GM04503 (cell line): ENCODE data around the gene OR8J3.
"Not testable (repeated sequence)": the region's sequence is repeated elsewhere in the genome, so short reads cannot be mapped to it uniquely, and the experiment has no call there.

ENCODE experiments used
- DNase-seq: peaks from one replicate; pipeline ENCODE4 v3.0.0-alpha.2; 2012; ENCODE audit warnings: low read depth

OR8J3 gene

GRCh38 chr11:56140151-56140661 lies at the start of gene OR8J3:
TSS of gene OR8J3 (minus strand) at chr11:56140201. CDS start at chr11:56137718, 2,483 bp downstream.
- no peak for DNase-seq

DNA sequence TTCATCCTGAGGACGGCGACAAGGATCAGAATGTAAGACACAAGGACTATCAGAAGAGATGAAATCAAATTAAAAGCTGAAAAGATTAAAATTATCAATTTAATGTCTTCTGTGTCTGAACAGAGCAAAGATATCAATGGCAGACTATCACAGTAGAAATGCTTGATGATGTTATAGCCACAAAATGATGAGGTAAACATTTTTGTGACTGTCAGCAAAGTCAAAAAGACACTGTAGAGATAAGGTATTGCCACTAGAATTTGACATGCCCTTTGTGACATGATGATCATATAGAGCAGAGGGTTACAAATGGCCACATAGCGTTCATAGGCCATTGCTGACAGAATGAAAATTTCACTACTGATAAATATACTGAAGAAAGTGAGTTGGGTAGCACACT lies 48.6 kb upstream of the OR8J3 start:
- DNase-seq = no peak

GRCh38 chr11:56183459-56183858 lies 43.5 kb upstream of the OR8J3 start:
- DNase-seq = no peak

- DNase-seq = no peak
Observed at GRCh38 chr11:56176318-56176717, 36.3 kb upstream of the OR8J3 start, which contains the start of gene OR5J2. TSS of gene OR5J2 (plus strand) at chr11:56176618. CDS start at chr11:56176618, 0 bp downstream.

- no peak for DNase-seq
Observed at GRCh38 chr11:56172256-56172830, 32.3 kb upstream of the OR8J3 start.

- no peak for DNase-seq
Observed at GRCh38 chr11:56163804-56164203, 23.8 kb upstream of the OR8J3 start.

- no peak for DNase-seq
Observed at GRCh38 chr11:56160217-56160616, 20.2 kb upstream of the OR8J3 start, which contains the start of gene OR8K5. TSS of gene OR8K5 (minus strand) at chr11:56160317. CDS start at chr11:56160317, 0 bp downstream.

DNA sequence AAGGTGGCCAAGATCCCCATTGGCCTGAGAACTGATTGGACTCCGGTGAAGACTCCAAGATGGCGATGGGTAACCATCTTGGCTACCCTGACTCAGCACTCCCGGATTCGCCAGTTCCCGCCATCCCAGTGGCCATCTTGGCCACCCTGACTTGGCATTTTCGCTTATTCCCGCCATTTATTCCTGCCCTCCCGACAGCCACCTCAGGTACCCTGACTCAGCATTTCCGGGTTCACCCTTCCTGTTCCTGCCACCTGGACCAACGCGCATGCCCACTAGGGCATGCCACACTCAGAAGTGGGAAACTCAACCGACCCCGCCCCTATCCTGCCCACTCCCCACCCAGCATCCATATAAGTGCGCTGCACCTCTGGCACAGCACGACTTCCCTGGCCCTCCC lies 12.3 kb upstream of the OR8J3 start:
- no peak for DNase-seq

DNA sequence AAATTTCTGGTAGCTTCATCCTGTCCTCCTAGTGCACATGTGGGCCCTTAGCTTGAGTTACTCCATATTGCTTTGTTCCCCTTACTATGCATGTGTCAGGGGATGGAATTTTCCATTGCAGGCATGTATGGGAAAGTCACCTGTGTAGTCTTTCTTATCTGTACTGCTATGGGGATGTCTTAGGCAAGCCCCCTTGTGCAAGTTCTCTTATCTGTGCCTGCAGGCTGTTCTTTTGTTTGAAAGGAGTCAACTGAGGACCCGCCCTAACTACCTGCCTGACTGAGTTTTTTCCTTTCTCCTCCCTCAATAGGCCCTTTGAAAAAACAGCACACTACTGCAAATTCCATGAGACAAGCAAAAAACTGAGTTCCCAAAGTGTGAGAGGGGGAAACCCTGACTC lies 11.4 kb upstream of the OR8J3 start:
- no peak for DNase-seq

- not testable (repeated sequence) for DNase-seq
Observed at GRCh38 chr11:56143681-56144080, 3.7 kb upstream of the OR8J3 start.

DNA sequence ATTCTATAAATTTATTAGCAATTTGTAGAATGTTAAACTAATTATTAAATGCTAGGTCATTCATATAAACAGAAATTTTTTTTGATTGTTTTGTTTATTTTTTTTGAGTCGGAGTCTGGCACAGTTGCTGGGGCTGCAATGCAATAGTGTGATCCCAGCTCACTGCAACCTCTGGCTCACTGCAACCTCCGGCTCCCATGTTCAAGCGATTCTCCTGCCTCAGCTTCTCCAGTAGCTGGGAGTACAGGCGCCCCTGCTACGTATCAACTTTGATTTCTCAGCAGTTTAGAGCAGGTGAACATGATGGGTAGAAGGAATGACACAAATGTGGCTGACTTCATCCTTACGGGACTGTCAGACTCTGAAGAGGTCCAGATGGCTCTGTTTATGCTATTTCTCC lies 17.9 kb downstream of the OR8J3 start, which contains the start of gene OR8H3:
OR8H3 (plus strand) TSS at position 301 of the 400 bp plus-strand sequence; CDS start at position 301, 0 bp downstream.
- no peak for DNase-seq

- DNase-seq = no peak
Observed at GRCh38 chr11:56103210-56103737, 36.7 kb downstream of the OR8J3 start, which contains the start of gene OR8H2. TSS of gene OR8H2 (plus strand) at chr11:56103687. CDS start at chr11:56105043, 1,356 bp downstream.

DNA sequence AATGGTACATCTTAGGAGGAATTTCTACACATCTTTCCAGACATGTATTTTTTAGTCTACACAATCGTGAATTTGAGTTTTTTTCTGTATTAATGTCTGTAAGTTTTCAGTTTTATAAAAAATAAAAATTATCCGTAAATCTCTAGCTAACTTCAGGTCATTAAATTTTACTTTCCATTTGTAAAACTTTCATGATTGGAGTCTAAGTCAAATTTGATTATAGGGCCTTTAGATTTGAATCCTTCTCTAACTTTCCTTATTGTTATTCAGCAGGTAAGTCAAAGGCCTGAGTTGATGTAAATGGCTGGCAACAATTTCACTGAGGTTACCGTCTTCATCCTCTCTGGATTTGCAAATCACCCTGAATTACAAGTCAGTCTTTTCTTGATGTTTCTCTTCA lies 47.0 kb downstream of the OR8J3 start, which contains the start of gene OR8I2:
OR8I2 (plus strand) TSS at position 301 of the 400 bp plus-strand sequence; CDS start at position 301, 0 bp downstream.
- DNase-seq = no peak

GRCh38 chr11:56089697-56090096 lies 50.3 kb downstream of the OR8J3 start:
- no peak for DNase-seq
